ENCODE results near the gene UPF2. TPM values are rescaled to one million over a fixed set of nuclear protein-coding genes. Genes with fewer than 3 reads are reported as not detected.

Gene UPF2
- total and polyA plus RNA-seq, 4 donors, result 6.6 to 19.6 (median 16.4) TPM

GRCh38 chr10:11910102-11910501 is 132.5 kb downstream of the UPF2 start:
- no peaks in the 10 kb centered on the region for H3K9me3 ChIP-seq (ENCODE audit: control insufficient read depth in 4 of 4, low read length in 3 of 4)
- TF ChIP-seq YY1 (IDR thresholded peaks at IDR 0.05), result no peak
- TF ChIP-seq FOXA1 (IDR thresholded peaks at IDR 0.05), result no peak
- TF ChIP-seq, protein P1, sequence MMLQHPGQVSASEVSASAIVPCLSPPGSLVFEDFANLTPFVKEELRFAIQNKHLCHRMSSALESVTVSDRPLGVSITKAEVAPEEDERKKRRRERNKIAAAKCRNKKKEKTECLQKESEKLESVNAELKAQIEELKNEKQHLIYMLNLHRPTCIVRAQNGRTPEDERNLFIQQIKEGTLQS (IDR thresholded peaks at IDR 0.05), result no peak
- no peak for TF ChIP-seq SP1 (IDR thresholded peaks at IDR 0.05)
- TF ChIP-seq, protein P2, sequence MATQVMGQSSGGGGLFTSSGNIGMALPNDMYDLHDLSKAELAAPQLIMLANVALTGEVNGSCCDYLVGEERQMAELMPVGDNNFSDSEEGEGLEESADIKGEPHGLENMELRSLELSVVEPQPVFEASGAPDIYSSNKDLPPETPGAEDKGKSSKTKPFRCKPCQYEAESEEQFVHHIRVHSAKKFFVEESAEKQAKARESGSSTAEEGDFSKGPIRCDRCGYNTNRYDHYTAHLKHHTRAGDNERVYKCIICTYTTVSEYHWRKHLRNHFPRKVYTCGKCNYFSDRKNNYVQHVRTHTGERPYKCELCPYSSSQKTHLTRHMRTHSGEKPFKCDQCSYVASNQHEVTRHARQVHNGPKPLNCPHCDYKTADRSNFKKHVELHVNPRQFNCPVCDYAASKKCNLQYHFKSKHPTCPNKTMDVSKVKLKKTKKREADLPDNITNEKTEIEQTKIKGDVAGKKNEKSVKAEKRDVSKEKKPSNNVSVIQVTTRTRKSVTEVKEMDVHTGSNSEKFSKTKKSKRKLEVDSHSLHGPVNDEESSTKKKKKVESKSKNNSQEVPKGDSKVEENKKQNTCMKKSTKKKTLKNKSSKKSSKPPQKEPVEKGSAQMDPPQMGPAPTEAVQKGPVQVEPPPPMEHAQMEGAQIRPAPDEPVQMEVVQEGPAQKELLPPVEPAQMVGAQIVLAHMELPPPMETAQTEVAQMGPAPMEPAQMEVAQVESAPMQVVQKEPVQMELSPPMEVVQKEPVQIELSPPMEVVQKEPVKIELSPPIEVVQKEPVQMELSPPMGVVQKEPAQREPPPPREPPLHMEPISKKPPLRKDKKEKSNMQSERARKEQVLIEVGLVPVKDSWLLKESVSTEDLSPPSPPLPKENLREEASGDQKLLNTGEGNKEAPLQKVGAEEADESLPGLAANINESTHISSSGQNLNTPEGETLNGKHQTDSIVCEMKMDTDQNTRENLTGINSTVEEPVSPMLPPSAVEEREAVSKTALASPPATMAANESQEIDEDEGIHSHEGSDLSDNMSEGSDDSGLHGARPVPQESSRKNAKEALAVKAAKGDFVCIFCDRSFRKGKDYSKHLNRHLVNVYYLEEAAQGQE (IDR thresholded peaks at IDR 0.05), result no peak
- TF ChIP-seq GABPA (IDR thresholded peaks at IDR 0.05 in 1 of 2, conservative IDR thresholded peaks at IDR 0.05 in 1 of 2), result no peak
- no peak for TF ChIP-seq CTCF (IDR thresholded peaks at IDR 0.05; ENCODE audit: low read depth, low read length, missing input control)
- TF ChIP-seq EGR1 (IDR thresholded peaks at IDR 0.05; ENCODE audit: low read depth in 2 of 2), result no peak
- no peak for TF ChIP-seq HNF4G (IDR thresholded peaks at IDR 0.05)
- TF ChIP-seq, protein P3, sequence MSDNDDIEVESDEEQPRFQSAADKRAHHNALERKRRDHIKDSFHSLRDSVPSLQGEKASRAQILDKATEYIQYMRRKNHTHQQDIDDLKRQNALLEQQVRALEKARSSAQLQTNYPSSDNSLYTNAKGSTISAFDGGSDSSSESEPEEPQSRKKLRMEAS (IDR thresholded peaks at IDR 0.05), result no peak
- TF ChIP-seq NR2F2 (IDR thresholded peaks at IDR 0.05), result no peak
- no peak for TF ChIP-seq TAF1 (conservative IDR thresholded peaks at IDR 0.05)
- no peak for TF ChIP-seq HNF4A (conservative IDR thresholded peaks at IDR 0.05)
- TF ChIP-seq JUND (IDR thresholded peaks at IDR 0.05), result no peak
- H3K9ac ChIP-seq (ENCODE audit: low read depth in 1 of 2, low read length in 2 of 2), result no peak overlapping the region
- H3K4me3 ChIP-seq (ENCODE audit: low read depth in 1 of 3, low read length in 3 of 3), result no peak overlapping the region
- no peaks in the 10 kb centered on the region for H3K27me3 ChIP-seq (ENCODE audit: control insufficient read depth in 4 of 4, insufficient read depth in 4 of 4, low read length in 3 of 4)
- H3K27ac ChIP-seq (ENCODE audit: low read depth in 1 of 2, low read length in 2 of 2), result no peak overlapping the region
- DNase-seq (ENCODE audit: low spot score), result no peak
- no peaks in the 10 kb centered on the region for H3K36me3 ChIP-seq (ENCODE audit: control insufficient read depth in 4 of 4, insufficient read depth in 3 of 4, low read depth in 1 of 4, low read length in 3 of 4)
- H3K4me1 ChIP-seq (ENCODE audit: control insufficient read depth in 4 of 4, insufficient read depth in 4 of 4, low read length in 3 of 4), result no peaks in the 10 kb centered on the region
- WGBS, result 94% methylated on average over 10 of the region's 10 CpGs

DNA sequence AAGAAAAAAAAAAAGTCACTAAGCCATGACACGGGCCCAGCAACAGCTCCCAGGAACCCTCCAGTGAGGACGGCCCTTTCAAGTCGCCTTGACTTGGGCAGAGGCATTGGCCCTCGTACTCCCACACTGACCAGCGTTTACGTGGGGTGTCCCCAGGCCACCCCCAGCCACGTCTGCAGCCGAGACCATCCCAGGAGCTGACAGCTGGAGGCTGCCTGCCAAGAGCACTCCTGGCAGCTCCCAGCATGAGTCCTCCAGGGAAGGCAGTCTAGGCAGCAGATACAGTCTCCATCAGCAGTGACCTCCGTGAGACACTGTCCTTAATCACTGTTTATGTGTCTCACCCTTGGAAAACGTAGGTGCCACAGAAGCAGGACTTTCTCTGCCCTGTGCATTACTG is 133.0 kb downstream of the UPF2 start:
- H3K27ac ChIP-seq (ENCODE audit: low read depth in 1 of 2, low read length in 2 of 2), result no peak overlapping the region
- no peak overlapping the region for H3K9ac ChIP-seq (ENCODE audit: low read depth in 1 of 2, low read length in 2 of 2)
- WGBS, result 88% methylated on average over 10 of the region's 10 CpGs
- TF ChIP-seq, protein P2 (IDR thresholded peaks at IDR 0.05), result no peak
- TF ChIP-seq FOXA1 (IDR thresholded peaks at IDR 0.05) (no peak), EGR1 (IDR thresholded peaks at IDR 0.05; ENCODE audit: low read depth in 2 of 2) (no peak), TAF1 (conservative IDR thresholded peaks at IDR 0.05) (no peak), ZBTB33 (IDR thresholded peaks at IDR 0.05) (no peak), CTCF (IDR thresholded peaks at IDR 0.05; ENCODE audit: low read depth, low read length, missing input control) (no peak), HNF4A (conservative IDR thresholded peaks at IDR 0.05) (no peak), GABPA (IDR thresholded peaks at IDR 0.05 in 1 of 2, conservative IDR thresholded peaks at IDR 0.05 in 1 of 2) (no peak), JUND (IDR thresholded peaks at IDR 0.05) (no peak), RXRA (IDR thresholded peaks at IDR 0.05) (no peak), YY1 (IDR thresholded peaks at IDR 0.05) (no peak), HNF4G (IDR thresholded peaks at IDR 0.05) (no peak)
- TF ChIP-seq, protein P3 (IDR thresholded peaks at IDR 0.05), result no peak
- DNase-seq (ENCODE audit: low spot score), result no peak
- no peaks in the 10 kb centered on the region for H3K36me3 ChIP-seq (ENCODE audit: control insufficient read depth in 4 of 4, insufficient read depth in 3 of 4, low read depth in 1 of 4, low read length in 3 of 4)
- no peaks in the 10 kb centered on the region for H3K27me3 ChIP-seq (ENCODE audit: control insufficient read depth in 4 of 4, insufficient read depth in 4 of 4, low read length in 3 of 4)
- no peaks in the 10 kb centered on the region for H3K4me1 ChIP-seq (ENCODE audit: control insufficient read depth in 4 of 4, insufficient read depth in 4 of 4, low read length in 3 of 4)
- H3K9me3 ChIP-seq (ENCODE audit: control insufficient read depth in 4 of 4, low read length in 3 of 4), result no peaks in the 10 kb centered on the region
- H3K4me3 ChIP-seq (ENCODE audit: low read depth in 1 of 3, low read length in 3 of 3), result no peak overlapping the region
